AG09309 (cell line): ENCODE data around the gene PDE4D.

Experiments used
- DNase-seq: peaks from one replicate; pipeline ENCODE4 v3.0.0-alpha.2; 2010; ENCODE audit warnings: low read depth
- H3K4me3 ChIP-seq: 2 replicates; pipeline ENCODE4 v1.5.1; 2011; ENCODE audit warnings: mild to moderate bottlenecking, low read depth, low read length, moderate library complexity; ENCODE audit not compliant: control insufficient read depth
- CTCF ChIP-seq: IDR thresholded peaks from 2 replicates; pipeline ENCODE4 v1.5.1; 2011; ENCODE audit warnings: mild to moderate bottlenecking, low read depth, low read length, inconsistent platforms; ENCODE audit not compliant: insufficient read depth, control insufficient read depth; ENCODE audit errors: missing control alignments

The PDE4D gene

GRCh38 chr5:59164041-59164830 lies 729.3 kb downstream of the PDE4D start:
- TF ChIP-seq CTCF = no peak
- DNase-seq = no peak
- no peak overlapping the region for H3K4me3 ChIP-seq

GRCh38 chr5:59161221-59162105 lies 732.1 kb downstream of the PDE4D start:
- TF ChIP-seq CTCF = no peak
- no peak for DNase-seq
- no peak overlapping the region for H3K4me3 ChIP-seq

- DNase-seq = no peak
- no peak for TF ChIP-seq CTCF
- no peak overlapping the region for H3K4me3 ChIP-seq
Observed at GRCh38 chr5:59158637-59159391, 734.7 kb downstream of the PDE4D start.

GRCh38 chr5:59158165-59158564 lies 735.4 kb downstream of the PDE4D start:
- no peak for TF ChIP-seq CTCF
- no peak overlapping the region for H3K4me3 ChIP-seq
- DNase-seq = no peak

GRCh38 chr5:59157068-59157467 lies 736.5 kb downstream of the PDE4D start:
- TF ChIP-seq CTCF = no peak
- no peak overlapping the region for H3K4me3 ChIP-seq
- DNase-seq = no peak

GRCh38 chr5:59152701-59153245 lies 740.8 kb downstream of the PDE4D start:
- no peak for DNase-seq
- TF ChIP-seq CTCF = no peak
- no peak overlapping the region for H3K4me3 ChIP-seq
